Measurements from ENCODE around the gene KIFC3.

Gene KIFC3

DNA sequence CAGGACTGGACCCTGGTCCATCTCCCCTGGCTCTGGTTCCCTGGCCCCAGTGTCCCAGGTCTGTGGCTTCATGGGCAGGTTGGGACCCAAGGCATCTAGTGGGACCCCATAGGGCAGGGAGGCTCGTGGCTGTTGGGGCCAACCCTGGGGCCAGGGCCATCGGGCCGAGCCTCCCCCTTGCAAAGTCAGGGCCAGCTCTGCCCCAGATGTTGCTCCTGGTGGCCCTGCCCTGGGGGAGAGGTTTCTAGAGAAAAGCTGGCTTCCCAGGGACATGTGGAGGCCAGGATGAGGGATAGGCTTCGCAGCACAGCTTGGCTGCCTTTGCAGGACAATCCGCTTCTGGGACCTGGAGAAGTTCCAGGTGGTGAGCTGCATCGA is 50.1 kb downstream of the KIFC3 start:
- no peaks in the 10 kb centered on the region for H3K36me3 ChIP-seq (replicated peaks; ENCODE audit: insufficient read depth, low read length)
- TF ChIP-seq CTCF (IDR thresholded peaks at IDR 0.05; ENCODE audit: low read length) (no peak), EZH2 (optimal IDR thresholded peaks at IDR 0.05; ENCODE audit: low read depth, low read length) (no peak), EZH2phosphoT487 (IDR thresholded peaks at IDR 0.05; ENCODE audit: low read length) (no peak)

DNA sequence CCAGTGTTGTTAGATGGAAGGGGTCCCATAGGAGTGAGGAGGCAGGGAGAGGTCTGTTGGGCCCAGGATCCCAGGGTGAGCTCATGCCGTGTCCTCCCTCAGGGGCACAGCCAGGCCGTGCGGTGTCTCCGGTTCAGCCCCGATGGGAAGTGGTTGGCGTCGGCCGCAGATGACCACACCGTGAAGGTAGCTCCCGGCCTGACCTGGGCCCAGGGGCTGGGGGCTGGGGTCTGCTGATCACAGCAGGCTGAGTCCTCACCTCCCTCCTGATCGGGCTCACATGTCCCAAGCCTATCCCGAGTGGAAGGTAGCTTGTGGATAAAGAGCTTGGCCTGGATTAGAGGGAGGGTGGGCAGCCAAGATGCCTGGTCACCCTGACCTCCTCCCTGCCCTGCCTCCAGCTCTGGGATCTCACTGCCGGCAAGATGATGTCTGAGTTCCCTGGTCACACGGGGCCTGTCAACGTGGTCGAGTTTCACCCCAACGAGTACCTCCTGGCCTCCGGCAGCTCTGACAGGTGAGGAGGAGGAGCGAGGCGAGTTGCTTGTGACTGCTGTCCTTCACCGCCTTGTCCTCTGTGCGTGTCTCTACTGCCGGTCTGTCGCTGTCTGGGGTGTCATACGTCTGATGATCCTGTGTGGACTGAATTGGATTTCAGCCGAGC is 50.6 kb downstream of the KIFC3 start:
- no peaks in the 10 kb centered on the region for H3F3A ChIP-seq (ENCODE audit: insufficient read depth, low read length)
- H3K4me1 ChIP-seq (ENCODE audit: low read length) = no peaks in the 10 kb centered on the region
- H3K79me2 ChIP-seq (ENCODE audit: low read length) = no peaks in the 10 kb centered on the region
- H3K9me2 ChIP-seq (replicated peaks; ENCODE audit: insufficient read depth, low read length) = no peaks in the 10 kb centered on the region
- H2AFZ ChIP-seq (ENCODE audit: low read length) = no peak overlapping the region
- no peaks in the 10 kb centered on the region for H3K27me3 ChIP-seq (replicated peaks; ENCODE audit: insufficient read depth, low read length)
- H4K20me1 ChIP-seq (ENCODE audit: insufficient read depth, low read length) = no peaks in the 10 kb centered on the region
- no peak overlapping the region for H3K4me3 ChIP-seq (ENCODE audit: low read length)
- H3K9me3 ChIP-seq (replicated peaks; ENCODE audit: insufficient read depth, low read length) = no peaks in the 10 kb centered on the region
- H3K9ac ChIP-seq (ENCODE audit: low read length) = no peak overlapping the region
- no peak overlapping the region for H3K27ac ChIP-seq (ENCODE audit: low read length)
- no peaks in the 10 kb centered on the region for H3K36me3 ChIP-seq (replicated peaks; ENCODE audit: insufficient read depth, low read length)
- no peak for DNase-seq
- no peak overlapping the region for H3K4me2 ChIP-seq (ENCODE audit: low read depth, low read length)
- no peak for TF ChIP-seq EZH2 (optimal IDR thresholded peaks at IDR 0.05; ENCODE audit: low read depth, low read length)

More for the DNA sequence above, 50.1 kb downstream of the KIFC3 start:
- no peaks in the 10 kb centered on the region for H3K9me2 ChIP-seq (replicated peaks; ENCODE audit: insufficient read depth, low read length)
- H3K27ac ChIP-seq (ENCODE audit: low read length) = no peak overlapping the region
- H3K79me2 ChIP-seq (ENCODE audit: low read length) = no peaks in the 10 kb centered on the region
- H3K4me2 ChIP-seq (ENCODE audit: low read depth, low read length) = no peak overlapping the region
- no peak overlapping the region for H3K9ac ChIP-seq (ENCODE audit: low read length)
- no peaks in the 10 kb centered on the region for H3K27me3 ChIP-seq (replicated peaks; ENCODE audit: insufficient read depth, low read length)
- no peaks in the 10 kb centered on the region for H3F3A ChIP-seq (ENCODE audit: insufficient read depth, low read length)
- no peak for DNase-seq
- no peaks in the 10 kb centered on the region for H4K20me1 ChIP-seq (ENCODE audit: insufficient read depth, low read length)
- no peak overlapping the region for H3K4me3 ChIP-seq (ENCODE audit: low read length)
- H3K4me1 ChIP-seq (ENCODE audit: low read length) = no peaks in the 10 kb centered on the region
- H3K9me3 ChIP-seq (replicated peaks; ENCODE audit: insufficient read depth, low read length) = no peaks in the 10 kb centered on the region
- no peak overlapping the region for H2AFZ ChIP-seq (ENCODE audit: low read length)

DNA sequence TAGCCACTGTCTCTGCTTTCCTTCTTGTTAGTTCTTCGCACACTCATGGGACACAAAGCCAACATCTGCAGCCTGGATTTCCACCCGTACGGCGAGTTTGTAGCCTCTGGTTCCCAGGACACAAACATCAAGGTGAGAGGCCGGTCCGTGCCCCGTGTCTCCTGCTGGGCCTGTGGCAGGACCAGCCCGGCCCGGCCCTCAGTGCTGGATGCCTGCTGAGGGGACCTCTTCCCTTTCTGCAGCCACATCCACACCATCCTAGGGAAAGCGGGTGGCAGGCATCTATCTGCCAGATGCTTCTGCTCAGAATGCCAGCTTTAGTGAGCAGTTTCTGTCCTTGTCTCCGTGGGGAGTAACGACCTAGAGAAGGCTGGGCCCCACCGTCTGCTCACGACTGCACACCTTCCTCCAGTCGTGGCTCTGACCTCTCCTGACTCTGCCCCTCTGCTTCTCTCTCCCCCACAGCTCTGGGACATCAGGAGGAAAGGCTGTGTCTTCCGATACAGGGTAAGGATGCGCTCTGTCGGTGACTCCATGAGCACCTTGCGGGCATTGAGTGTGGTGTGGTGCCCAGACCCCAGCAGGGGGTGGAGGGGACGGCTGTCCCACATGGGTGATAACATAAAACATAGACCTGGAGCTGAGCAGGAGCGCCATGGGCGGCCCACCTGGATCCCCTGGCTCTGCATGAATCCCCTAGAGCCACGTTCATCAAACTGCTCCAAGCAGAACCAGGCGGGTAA is 51.3 kb downstream of the KIFC3 start:
- H3F3A ChIP-seq (ENCODE audit: insufficient read depth, low read length) = no peaks in the 10 kb centered on the region
- no peak overlapping the region for H3K4me2 ChIP-seq (ENCODE audit: low read depth, low read length)
- no peaks in the 10 kb centered on the region for H3K79me2 ChIP-seq (ENCODE audit: low read length)
- H3K9ac ChIP-seq (ENCODE audit: low read length) = no peak overlapping the region
- no peaks in the 10 kb centered on the region for H3K9me3 ChIP-seq (replicated peaks; ENCODE audit: insufficient read depth, low read length)
- H3K27ac ChIP-seq (ENCODE audit: low read length) = no peak overlapping the region
- H3K4me1 ChIP-seq (ENCODE audit: low read length) = no peaks in the 10 kb centered on the region
- TF ChIP-seq EZH2phosphoT487 (IDR thresholded peaks at IDR 0.05; ENCODE audit: low read length) (no peak), EZH2 (optimal IDR thresholded peaks at IDR 0.05; ENCODE audit: low read depth, low read length) (no peak), CTCF (IDR thresholded peaks at IDR 0.05; ENCODE audit: low read length) (no peak)
- no peaks in the 10 kb centered on the region for H3K9me2 ChIP-seq (replicated peaks; ENCODE audit: insufficient read depth, low read length)
- no peak overlapping the region for H3K4me3 ChIP-seq (ENCODE audit: low read length)
- H3K27me3 ChIP-seq (replicated peaks; ENCODE audit: insufficient read depth, low read length) = no peaks in the 10 kb centered on the region
- H2AFZ ChIP-seq (ENCODE audit: low read length) = no peak overlapping the region
- no peaks in the 10 kb centered on the region for H4K20me1 ChIP-seq (ENCODE audit: insufficient read depth, low read length)
- no peaks in the 10 kb centered on the region for H3K36me3 ChIP-seq (replicated peaks; ENCODE audit: insufficient read depth, low read length)
- DNase-seq = no peak
